GM23338 (cell line): ENCODE data around the gene MTHFSD. TPM values are rescaled to one million over a fixed set of nuclear protein-coding genes. Genes with fewer than 3 reads are reported as not detected.
A peak's percentile ranks its signal among the peaks of the same experiment; 100 is the strongest.

Experiments
- ATAC-seq: fragments of 200-7000 bp; cut with Tn5 transposase; 3 replicates; pipeline ENCODE4 v1.9.1; 2020
- DNase-seq: peaks from one replicate; pipeline ENCODE4 v3.0.0-alpha.2; 2015; ENCODE audit warnings: low spot score
- H2AFZ ChIP-seq: fragments of 200-600 bp; sonication (generic); 2 replicates; pipeline ENCODE4 v1.8.0; 2016; ENCODE audit warnings: antibody characterized with exemption, mild to moderate bottlenecking, moderate library complexity
- H3F3A ChIP-seq: fragments of 200-600 bp; sonication (generic); replicated peaks from 2 replicates; pipeline ENCODE4 v1.8.0; 2017; ENCODE audit warnings: antibody characterized with exemption, mixed run types, low read depth
- H3K27ac ChIP-seq: fragments of 200-600 bp; sonication (generic); 2 replicates; pipeline ENCODE4 v1.6.1; 2016; ENCODE audit warnings: low read depth
- H3K27me3 ChIP-seq: fragments of 200-600 bp; sonication (generic); 2 replicates; pipeline ENCODE4 v1.8.0; 2016; ENCODE audit warnings: mild to moderate bottlenecking, mixed run types, moderate library complexity; ENCODE audit not compliant: insufficient read depth
- H3K36me3 ChIP-seq: fragments of 200-600 bp; sonication (generic); 2 replicates; pipeline ENCODE4 v1.8.0; 2016; ENCODE audit warnings: mild to moderate bottlenecking; ENCODE audit not compliant: insufficient read depth
- H3K4me1 ChIP-seq: fragments of 200-600 bp; sonication (generic); 2 replicates; pipeline ENCODE4 v1.8.0; 2016; ENCODE audit warnings: mild to moderate bottlenecking, moderate library complexity; ENCODE audit not compliant: insufficient read depth
- H3K4me2 ChIP-seq: fragments of 200-600 bp; sonication (generic); 2 replicates; pipeline ENCODE4 v1.7.1; 2017; ENCODE audit warnings: mixed run types
- H3K4me3 ChIP-seq: fragments of 200-600 bp; sonication (generic); 2 replicates; pipeline ENCODE4 v1.6.1; 2016; ENCODE audit warnings: mixed run types
- H3K79me2 ChIP-seq: fragments of 200-600 bp; sonication (generic); replicated peaks from 2 replicates; pipeline ENCODE4 v1.8.0; 2017; ENCODE audit warnings: mild to moderate bottlenecking; ENCODE audit not compliant: insufficient read depth
- H3K9me2 ChIP-seq: fragments of 200-600 bp; sonication (generic); 2 replicates; pipeline ENCODE4 v1.8.0; 2017; ENCODE audit not compliant: insufficient read depth
- H4K20me1 ChIP-seq: fragments of 200-600 bp; sonication (generic); replicated peaks from 2 replicates; pipeline ENCODE4 v1.8.0; 2017; ENCODE audit warnings: mild to moderate bottlenecking; ENCODE audit not compliant: insufficient read depth
- H3K27ac Mint-ChIP-seq: 2 replicates; pipeline ENCODE4 v1.8.0; 2020; ENCODE audit warnings: inconsistent platforms, mild to moderate bottlenecking, moderate library complexity, mixed read lengths
- H3K27me3 Mint-ChIP-seq: 3 replicates; pipeline ENCODE4 v1.8.0; 2022; ENCODE audit warnings: low read depth, mild to moderate bottlenecking, moderate library complexity, mixed read lengths, inconsistent platforms; ENCODE audit not compliant: insufficient read depth, poor library complexity
- H3K36me3 Mint-ChIP-seq: 3 replicates; pipeline ENCODE4 v1.8.0; 2021; ENCODE audit warnings: low read depth, mild to moderate bottlenecking, inconsistent platforms, moderate library complexity, mixed read lengths
- H3K4me1 Mint-ChIP-seq: 3 replicates; pipeline ENCODE4 v1.8.0; 2020; ENCODE audit warnings: mild to moderate bottlenecking, inconsistent platforms, mixed read lengths
- H3K4me3 Mint-ChIP-seq: 3 replicates; pipeline ENCODE4 v1.8.0; 2021; ENCODE audit warnings: moderate library complexity, mild to moderate bottlenecking, inconsistent platforms, mixed read lengths
- H3K9me3 Mint-ChIP-seq: 3 replicates; pipeline ENCODE4 v1.8.0; 2020; ENCODE audit warnings: moderate library complexity, mild to moderate bottlenecking, inconsistent platforms, mixed read lengths
- CREB1 ChIP-seq: fragments of 250-450 bp; sonication (Bioruptor Pico); IDR thresholded peaks from 2 replicates; pipeline ENCODE4 v1.5.0; 2020; ENCODE audit warnings: low read depth, mild to moderate bottlenecking, moderate library complexity
- CTCF ChIP-seq, 2 experiments: fragments of 200-600 bp in 1 of 2; sonication (generic) in 1 of 2; conservative IDR thresholded peaks; 2 replicates each; pipeline versions ENCODE4 v1.5.1 to v1.6.1; 2016 to 2017; ENCODE audit warnings: antibody characterized with exemption in 2 of 2, low read depth in 2 of 2, mild to moderate bottlenecking in 2 of 2, moderate library complexity in 1 of 2
- EZH2 ChIP-seq: fragments of 200-600 bp; sonication (generic); IDR thresholded peaks from one replicate; pipeline ENCODE4 v1.8.0; 2017; ENCODE audit warnings: antibody characterized with exemption, mild to moderate bottlenecking, low read depth; ENCODE audit not compliant: unreplicated experiment
- EZH2phosphoT487 ChIP-seq: fragments of 200-600 bp; sonication (generic); IDR thresholded peaks from one replicate; pipeline ENCODE4 v1.8.1; 2018; ENCODE audit warnings: antibody characterized with exemption; ENCODE audit not compliant: unreplicated experiment
- JUNB ChIP-seq: IDR thresholded peaks from one replicate; pipeline ENCODE4 v1.6.1; 2016; ENCODE audit warnings: antibody characterized with exemption; ENCODE audit not compliant: unreplicated experiment
- NANOG ChIP-seq: IDR thresholded peaks from 2 replicates; pipeline ENCODE4 v1.6.1; 2016; ENCODE audit warnings: antibody characterized with exemption, borderline replicate concordance
- POLR2AphosphoS5 ChIP-seq: IDR thresholded peaks from 2 replicates; pipeline ENCODE4 v1.6.1; 2016; ENCODE audit warnings: antibody characterized with exemption, low read depth
- REST ChIP-seq: IDR thresholded peaks from one replicate; pipeline ENCODE4 v1.6.1; 2018; ENCODE audit warnings: antibody characterized with exemption; ENCODE audit not compliant: unreplicated experiment
- STAT1 ChIP-seq: IDR thresholded peaks from one replicate; pipeline ENCODE4 v1.6.1; 2016; ENCODE audit warnings: antibody characterized with exemption; ENCODE audit not compliant: unreplicated experiment
- ZNF114 ChIP-seq: fragments of 250-450 bp; sonication (Bioruptor Pico); IDR thresholded peaks from 2 replicates; pipeline ENCODE4 v1.5.0; 2020; ENCODE audit warnings: mild to moderate bottlenecking, moderate library complexity
- ZNF331 ChIP-seq: fragments of 250-450 bp; sonication (Bioruptor Pico); IDR thresholded peaks from 2 replicates; pipeline ENCODE4 v1.5.0; 2020; ENCODE audit warnings: low read depth, mild to moderate bottlenecking, moderate library complexity
- ZNF462 ChIP-seq: fragments of 250-450 bp; sonication (Bioruptor Pico); IDR thresholded peaks from 2 replicates; pipeline ENCODE4 v1.5.0; 2020; ENCODE audit warnings: mild to moderate bottlenecking, moderate library complexity
- polyA plus RNA-seq: library from polyadenylated mRNA; unstranded; fragments of >200 nt; fragmentation: Nextera tagmentation; extraction: Ambion mirVana; gene quantifications from 2 replicates; pipeline ENCODE4 v1.2.1, GENCODE V29; 2016
- total RNA-seq: library from RNA; depleted of rRNA; stranded (reverse); fragments of >200 nt; shearing (Covaris generic); gene quantifications from 2 replicates; pipeline ENCODE4 v1.2.3, GENCODE V29; 2014
- TF ChIP-seq, protein P1 (sequence below): IDR thresholded peaks from 2 replicates; pipeline ENCODE4 v1.6.1; 2016; ENCODE audit warnings: antibody characterized with exemption

MTHFSD gene
- total and polyA plus RNA-seq, 2 experiments from 2014 or later, result 7.2 to 8.1 TPM

GRCh38 chr16:86571530-86571915 lies 16.5 kb upstream of the MTHFSD start:
- peaks cover 56% of the 10 kb centered on the region for H3K4me1 Mint-ChIP-seq
- Histone ChIP-seq H3K4me3 (peak overlapping the region; percentile 38; the same call in 1 of the 2 replicates), H3K36me3 (no peaks in the 10 kb centered on the region), H3K79me2 (no peaks in the 10 kb centered on the region), H4K20me1 (peaks cover 22% of the 10 kb centered on the region), H3K27me3 (peaks cover 98% of the 10 kb centered on the region), H3K27ac (no peak overlapping the region), H3F3A (no peaks in the 10 kb centered on the region; the same call in 1 of the 2 replicates), H3K4me2 (peak overlapping the region; percentile 61), H2AFZ (no peak overlapping the region), H3K4me1 (peaks cover 67% of the 10 kb centered on the region), H3K9me2 (no peaks in the 10 kb centered on the region)
- no peak overlapping the region for H3K27ac Mint-ChIP-seq
- peaks cover 5% of the 10 kb centered on the region; the same call in 1 of the 3 replicates for H3K9me3 Mint-ChIP-seq
- TF ChIP-seq REST (no peak), JUNB (no peak), ZNF114 (CRISPR knock-in tag) (no peak), CTCF (conservative IDR thresholded peaks at IDR 0.05; ENCODE audit: low read depth in 2 of 2) (no peak), POLR2AphosphoS5 (no peak), EZH2phosphoT487 (no peak), NANOG (no peak), STAT1 (no peak), CREB1 (CRISPR knock-in tag) (no peak), ZNF331 (no peak), ZNF462 (CRISPR knock-in tag) (no peak), EZH2 (no peak)
- TF ChIP-seq, protein P1, sequence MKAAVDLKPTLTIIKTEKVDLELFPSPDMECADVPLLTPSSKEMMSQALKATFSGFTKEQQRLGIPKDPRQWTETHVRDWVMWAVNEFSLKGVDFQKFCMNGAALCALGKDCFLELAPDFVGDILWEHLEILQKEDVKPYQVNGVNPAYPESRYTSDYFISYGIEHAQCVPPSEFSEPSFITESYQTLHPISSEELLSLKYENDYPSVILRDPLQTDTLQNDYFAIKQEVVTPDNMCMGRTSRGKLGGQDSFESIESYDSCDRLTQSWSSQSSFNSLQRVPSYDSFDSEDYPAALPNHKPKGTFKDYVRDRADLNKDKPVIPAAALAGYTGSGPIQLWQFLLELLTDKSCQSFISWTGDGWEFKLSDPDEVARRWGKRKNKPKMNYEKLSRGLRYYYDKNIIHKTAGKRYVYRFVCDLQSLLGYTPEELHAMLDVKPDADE, result no peak
- DNase-seq, result no peak
- H3K27me3 Mint-ChIP-seq, result peaks cover 92% of the 10 kb centered on the region
- H3K36me3 Mint-ChIP-seq, result no peaks in the 10 kb centered on the region
- 0 out of 3 replicates have a peak overlapping the region, but pooled peaks have one; percentile 47 for H3K4me3 Mint-ChIP-seq
- no peak for ATAC-seq
